WTC11 (cell line): ENCODE measurements around the gene NFYB. TPM values are rescaled to one million over a fixed set of nuclear protein-coding genes. Genes with fewer than 3 reads are reported as not detected.
"Not testable (repeated sequence)": the region's sequence is repeated elsewhere in the genome, so short reads cannot be mapped to it uniquely, and the experiment has no call there.

ENCODE experiments used
- ATAC-seq: fragments of 200-7000 bp; cut with Tn5 transposase; 2 replicates; pipeline ENCODE4 v1.10.0; 2021; ENCODE audit warnings: mild to moderate bottlenecking, moderate library complexity
- CTCF ChIA-PET: fragments of 300-600 bp; sonication (Branson Sonifier 250); formaldehyde crosslinking; loops from one replicate; lab custom pipeline; 2021; ENCODE audit warnings: antibody characterized with exemption; lab: Charles Lee
- POLR2A ChIA-PET: fragments of 350-600 bp; sonication (Branson Sonifier 250); formaldehyde crosslinking; loops from one replicate; lab custom pipeline; 2021; ENCODE audit warnings: antibody characterized with exemption; lab: Charles Lee
- DNase-seq: peaks from one replicate; pipeline ENCODE4 v3.0.0; 2021; ENCODE audit warnings: low spot score
- H3K27ac Mint-ChIP-seq: 2 replicates; pipeline ENCODE4 v1.8.0; 2021; ENCODE audit warnings: mixed read lengths
- H3K27me3 Mint-ChIP-seq: 2 replicates; pipeline ENCODE4 v1.8.0; 2021; ENCODE audit warnings: low read depth, mild to moderate bottlenecking, moderate library complexity, mixed read lengths
- H3K36me3 Mint-ChIP-seq: 2 replicates; pipeline ENCODE4 v1.8.0; 2021; ENCODE audit warnings: mixed read lengths
- H3K4me1 Mint-ChIP-seq: 2 replicates; pipeline ENCODE4 v1.8.0; 2022; ENCODE audit warnings: mixed read lengths
- H3K4me3 Mint-ChIP-seq: 2 replicates; pipeline ENCODE4 v1.8.0; 2021; ENCODE audit warnings: mild to moderate bottlenecking, moderate library complexity, mixed read lengths
- H3K9me3 Mint-ChIP-seq: 2 replicates; pipeline ENCODE4 v1.8.0; 2021; ENCODE audit warnings: mixed read lengths
- E2F1 ChIP-seq: sonication (generic); formaldehyde crosslinking; IDR thresholded peaks from 2 replicates; pipeline ENCODE4 v1.8.0; 2022; ENCODE audit warnings: mild to moderate bottlenecking, missing genetic modification reagents
- EMX1 ChIP-seq: fragments of 250-450 bp; sonication (Bioruptor Pico); IDR thresholded peaks from 2 replicates; pipeline ENCODE4 v1.8.0; 2021; ENCODE audit warnings: mild to moderate bottlenecking
- FOXJ3 ChIP-seq: sonication (generic); formaldehyde crosslinking; IDR thresholded peaks from 2 replicates; pipeline ENCODE4 v1.9.0; 2021; ENCODE audit warnings: missing genetic modification reagents, mild to moderate bottlenecking, borderline replicate concordance
- GABPB1 ChIP-seq: sonication (generic); formaldehyde crosslinking; IDR thresholded peaks from 2 replicates; pipeline ENCODE4 v1.8.1; 2023; ENCODE audit warnings: mild to moderate bottlenecking, missing genetic modification reagents
- JUN ChIP-seq: sonication (generic); formaldehyde crosslinking; IDR thresholded peaks from 2 replicates; pipeline ENCODE4 v1.8.0; 2023; ENCODE audit warnings: mild to moderate bottlenecking, missing genetic modification reagents
- MLX ChIP-seq: sonication (generic); formaldehyde crosslinking; IDR thresholded peaks from 2 replicates; pipeline ENCODE4 v1.8.1; 2023; ENCODE audit warnings: mild to moderate bottlenecking, missing genetic modification reagents, moderate library complexity
- NFATC4 ChIP-seq: fragments of 250-450 bp; sonication (Bioruptor Pico); IDR thresholded peaks from 2 replicates; pipeline ENCODE4 v1.9.0; 2021; ENCODE audit warnings: mild to moderate bottlenecking
- NFYB ChIP-seq: sonication (generic); formaldehyde crosslinking; conservative IDR thresholded peaks from 2 replicates; pipeline ENCODE4 v1.8.0; 2022; ENCODE audit warnings: low read depth, missing genetic modification reagents
- ZNF281 ChIP-seq: sonication (generic); formaldehyde crosslinking; IDR thresholded peaks from 2 replicates; pipeline ENCODE4 v1.8.0; 2023; ENCODE audit warnings: mild to moderate bottlenecking, missing genetic modification reagents
- ZNF423 ChIP-seq: fragments of 250-450 bp; sonication (Bioruptor Pico); IDR thresholded peaks from 2 replicates; pipeline ENCODE4 v2.1.2; 2022; ENCODE audit warnings: mild to moderate bottlenecking, moderate library complexity
- ZNF512 ChIP-seq: sonication (generic); formaldehyde crosslinking; IDR thresholded peaks from 2 replicates; pipeline ENCODE4 v1.8.1; 2022; ENCODE audit warnings: missing genetic modification reagents, borderline replicate concordance
- ZNF532 ChIP-seq: fragments of 250-450 bp; sonication (Bioruptor Pico); IDR thresholded peaks from 2 replicates; pipeline ENCODE4 v1.9.0; 2021; ENCODE audit warnings: mild to moderate bottlenecking, borderline replicate concordance
- total RNA-seq: library from RNA; stranded (reverse); gene quantifications from 3 replicates; pipeline ENCODE4 v1.2.3, GENCODE V29; 2021
- TF ChIP-seq, protein P1 (sequence below): sonication (generic); formaldehyde crosslinking; IDR thresholded peaks from 2 replicates; pipeline ENCODE4 v1.8.1; 2022; ENCODE audit warnings: low read depth, missing genetic modification reagents, borderline replicate concordance
- TF ChIP-seq, protein P2 (sequence below): fragments of 250-450 bp; sonication (Bioruptor Pico); IDR thresholded peaks from 2 replicates; pipeline ENCODE4 v1.8.0; 2021; ENCODE audit warnings: mild to moderate bottlenecking

The NFYB gene
- total RNA-seq, 1 experiment from 2014 or later, result 33.0 TPM

- TF ChIP-seq, protein P1, sequence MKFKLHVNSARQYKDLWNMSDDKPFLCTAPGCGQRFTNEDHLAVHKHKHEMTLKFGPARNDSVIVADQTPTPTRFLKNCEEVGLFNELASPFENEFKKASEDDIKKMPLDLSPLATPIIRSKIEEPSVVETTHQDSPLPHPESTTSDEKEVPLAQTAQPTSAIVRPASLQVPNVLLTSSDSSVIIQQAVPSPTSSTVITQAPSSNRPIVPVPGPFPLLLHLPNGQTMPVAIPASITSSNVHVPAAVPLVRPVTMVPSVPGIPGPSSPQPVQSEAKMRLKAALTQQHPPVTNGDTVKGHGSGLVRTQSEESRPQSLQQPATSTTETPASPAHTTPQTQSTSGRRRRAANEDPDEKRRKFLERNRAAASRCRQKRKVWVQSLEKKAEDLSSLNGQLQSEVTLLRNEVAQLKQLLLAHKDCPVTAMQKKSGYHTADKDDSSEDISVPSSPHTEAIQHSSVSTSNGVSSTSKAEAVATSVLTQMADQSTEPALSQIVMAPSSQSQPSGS (CRISPR knock-in tag), result no peak
- no peak for TF ChIP-seq MLX
- TF ChIP-seq FOXJ3, result no peak
These were observed 22.4 kb downstream of the NFYB start (continued) for GRCh38 chr12:104115587-104115975.

- CTCF ChIA-PET, H3K27me3 Mint-ChIP-seq, ATAC-seq, H3K9me3 Mint-ChIP-seq, H3K4me3 Mint-ChIP-seq, H3K4me1 Mint-ChIP-seq, H3K27ac Mint-ChIP-seq, DNase-seq, POLR2A ChIA-PET: not testable (repeated sequence)
- peaks cover 16% of the 10 kb centered on the region for H3K36me3 Mint-ChIP-seq
These were observed 23.0 kb downstream of the NFYB start for GRCh38 chr12:104114834-104115586.

DNA sequence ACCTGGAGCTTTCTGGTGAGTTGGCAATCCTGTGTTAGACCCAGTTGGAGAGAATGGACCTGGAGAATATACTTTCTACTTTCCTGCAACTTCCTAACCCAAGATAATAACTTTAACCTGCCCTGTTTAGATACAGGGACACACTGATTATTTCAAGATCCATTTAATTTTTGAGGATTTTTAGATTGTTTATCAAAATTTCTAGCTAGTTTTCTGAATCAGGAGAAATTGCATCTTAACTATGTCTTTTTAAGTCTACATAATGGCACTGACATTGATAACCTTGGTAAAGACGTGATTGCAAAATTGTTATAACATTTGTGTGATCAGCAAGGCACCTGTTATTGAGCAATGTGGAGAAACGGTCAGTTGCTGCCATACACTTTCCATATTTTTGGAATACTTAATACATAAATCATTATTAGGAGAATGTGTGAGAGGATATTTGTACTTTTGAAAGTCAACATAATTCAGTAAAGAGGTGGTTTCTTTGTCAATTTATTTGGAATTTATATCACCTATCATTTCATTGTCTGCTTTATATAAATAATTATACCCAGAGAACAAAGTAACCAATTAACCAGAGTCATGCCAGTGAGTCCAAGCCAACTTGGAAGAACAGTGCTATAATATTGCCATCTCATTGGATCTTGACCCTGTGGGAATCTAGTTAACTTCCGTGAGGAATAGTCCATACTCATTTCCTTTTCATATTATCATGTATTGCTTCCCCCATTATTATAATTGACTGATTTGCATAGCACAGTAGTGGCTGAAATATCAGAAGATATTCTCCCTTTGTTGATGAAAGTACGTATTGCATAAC, 28.4 kb downstream of the NFYB start:
- Mint-ChIP-seq H3K36me3 (no peaks in the 10 kb centered on the region), H3K27ac (no peak overlapping the region), H3K27me3 (no peaks in the 10 kb centered on the region), H3K9me3 (no peaks in the 10 kb centered on the region), H3K4me1 (peaks cover 21% of the 10 kb centered on the region), H3K4me3 (no peak overlapping the region)
- no peak for DNase-seq
- ChIA-PET POLR2A (interaction anchor here (0.6 kb wide), 1 partner anchor 46 kb away, joined by 4 read pairs; the partner anchor contains the start of gene HCFC2), CTCF (interaction anchor here (0.5 to 2.6 kb wide), 36 partner anchors 10 to 593 kb away, joined by 3 to 73 read pairs (median 4); partner anchors contain the start of genes GLT8D2, HCFC2, HSP90B1 and NFYB)
- TF ChIP-seq ZNF423 (CRISPR knock-in tag) (no peak), ZNF532 (no peak), ZNF281 (CRISPR knock-in tag) (no peak), JUN (CRISPR knock-in tag) (no peak), GABPB1 (no peak), FOXJ3 (no peak), NFATC4 (CRISPR knock-in tag) (no peak), E2F1 (no peak), EMX1 (CRISPR knock-in tag) (no peak), NFYB (CRISPR knock-in tag) (no peak), ZNF512 (CRISPR knock-in tag) (no peak)
- TF ChIP-seq, protein P2, sequence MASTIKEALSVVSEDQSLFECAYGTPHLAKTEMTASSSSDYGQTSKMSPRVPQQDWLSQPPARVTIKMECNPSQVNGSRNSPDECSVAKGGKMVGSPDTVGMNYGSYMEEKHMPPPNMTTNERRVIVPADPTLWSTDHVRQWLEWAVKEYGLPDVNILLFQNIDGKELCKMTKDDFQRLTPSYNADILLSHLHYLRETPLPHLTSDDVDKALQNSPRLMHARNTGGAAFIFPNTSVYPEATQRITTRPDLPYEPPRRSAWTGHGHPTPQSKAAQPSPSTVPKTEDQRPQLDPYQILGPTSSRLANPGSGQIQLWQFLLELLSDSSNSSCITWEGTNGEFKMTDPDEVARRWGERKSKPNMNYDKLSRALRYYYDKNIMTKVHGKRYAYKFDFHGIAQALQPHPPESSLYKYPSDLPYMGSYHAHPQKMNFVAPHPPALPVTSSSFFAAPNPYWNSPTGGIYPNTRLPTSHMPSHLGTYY (CRISPR knock-in tag), result no peak
- no peak for ATAC-seq
